Measurements from ENCODE around the gene RXFP4.

- TF ChIP-seq EZH2 (IDR thresholded peaks at IDR 0.05; ENCODE audit: low read length): no peak
- peak; percentile 73 to 83 (median 82) for TF ChIP-seq CTCF (optimal IDR thresholded peaks at IDR 0.05 in 1 of 3, IDR thresholded peaks at IDR 0.05 in 1 of 3, conservative IDR thresholded peaks at IDR 0.05 in 1 of 3; ENCODE audit: extremely low read depth in 1 of 3, insufficient read depth in 2 of 3, low read length in 3 of 3)
Measured at GRCh38 chr1:155938220-155938627, 3.2 kb upstream of the RXFP4 start.

Data from keratinocyte (primary cell).